HPDE6-E6E7 (cell line): Measurements from ENCODE around the gene ANXA5.
"Not testable (repeated sequence)": the region's sequence is repeated elsewhere in the genome, so short reads cannot be mapped to it uniquely, and the experiment has no call there.

Source experiments
- DNase-seq: peaks from one replicate; pipeline ENCODE4 v3.0.0; 2011; ENCODE audit warnings: missing footprints; ENCODE audit errors: extremely low spot score

ANXA5 gene

GRCh38 chr4:121696581-121697461, at the start of gene ANXA5:
TSS of gene ANXA5 (minus strand) at chr4:121696980. CDS start at chr4:121696589, 391 bp downstream.
- DNase-seq, result peak; percentile 68

- DNase-seq, result no peak
Observed at GRCh38 chr4:121742794-121743193, 46.0 kb upstream of the ANXA5 start.

GRCh38 chr4:121741751-121742150, 45.0 kb upstream of the ANXA5 start:
- no peak for DNase-seq

GRCh38 chr4:121740796-121741409, 44.1 kb upstream of the ANXA5 start:
- no peak for DNase-seq

- no peak for DNase-seq
Observed at GRCh38 chr4:121739575-121739974, 42.8 kb upstream of the ANXA5 start.

- no peak for DNase-seq
Observed at GRCh38 chr4:121738780-121739535, 42.2 kb upstream of the ANXA5 start.

GRCh38 chr4:121737846-121738554, 41.2 kb upstream of the ANXA5 start:
- no peak for DNase-seq

- peak; percentile 52 for DNase-seq
Observed at GRCh38 chr4:121736735-121737351, 40.1 kb upstream of the ANXA5 start.

- no peak for DNase-seq
Observed at GRCh38 chr4:121734571-121734970, 37.8 kb upstream of the ANXA5 start.

GRCh38 chr4:121733942-121734341, 37.2 kb upstream of the ANXA5 start:
- DNase-seq, result no peak

- not testable (repeated sequence) for DNase-seq
Observed at GRCh38 chr4:121729753-121730152, 33.0 kb upstream of the ANXA5 start.

GRCh38 chr4:121728798-121729226, 32.0 kb upstream of the ANXA5 start:
- DNase-seq, result peak; percentile 20

- peak; percentile 61 for DNase-seq
Observed at GRCh38 chr4:121728066-121728465, 31.3 kb upstream of the ANXA5 start.

- peak; percentile 22 for DNase-seq
Observed at GRCh38 chr4:121726642-121727268, 30.0 kb upstream of the ANXA5 start.

- no peak for DNase-seq
Observed at GRCh38 chr4:121724671-121725070, 27.9 kb upstream of the ANXA5 start.

- DNase-seq, result no peak
Observed at GRCh38 chr4:121721700-121722099, 24.9 kb upstream of the ANXA5 start.

- DNase-seq, result no peak
Observed at GRCh38 chr4:121720109-121720508, 23.3 kb upstream of the ANXA5 start.

- DNase-seq, result no peak
Observed at GRCh38 chr4:121717680-121718237, 21.0 kb upstream of the ANXA5 start.

- DNase-seq, result no peak
Observed at GRCh38 chr4:121714548-121714947, 17.8 kb upstream of the ANXA5 start.

- DNase-seq, result no peak
Observed at GRCh38 chr4:121712783-121713182, 16.0 kb upstream of the ANXA5 start.
